GM12878 (cell line): ENCODE data around the gene MMEL1. TPM values are rescaled to one million over a fixed set of nuclear protein-coding genes. Genes with fewer than 3 reads are reported as not detected.

Experiments
- ATAC-seq: fragments of 200-7000 bp; cut with Tn5 transposase; 3 replicates; pipeline ENCODE4 v1.9.1; 2020; ENCODE audit warnings: mild to moderate bottlenecking, moderate library complexity
- BruUV-seq: library from RNA; stranded (reverse); fragments of 400-500 nt; replicated peaks from 2 replicates; lab custom pipeline; 2021; lab: Mats Ljungman, UMichigan
- CTCF ChIA-PET: fragments of 300-600 bp; sonication (Branson Sonifier 250); formaldehyde crosslinking; extraction: SDS; loops from one replicate; lab custom pipeline; 2021; ENCODE audit warnings: inconsistent platforms; lab: Yijun Ruan, JAX
- POLR2A ChIA-PET: fragments of 350-600 bp; formaldehyde crosslinking; extraction: SDS; loops from one replicate; lab custom pipeline; 2021; ENCODE audit warnings: inconsistent platforms; lab: Charles Lee
- RAD21 ChIA-PET: fragments of 300-600 bp; sonication (Branson Sonifier 250); formaldehyde crosslinking; loops from one replicate; lab custom pipeline; 2023; ENCODE audit warnings: antibody characterized with exemption; ENCODE audit not compliant: unreplicated experiment; lab: Charles Lee
- SMC1A ChIA-PET: fragments of 300-600 bp; sonication (Branson Sonifier 250); formaldehyde crosslinking; loops from one replicate; lab custom pipeline; 2023; ENCODE audit not compliant: unreplicated experiment, uncharacterized antibody; lab: Charles Lee
- DNase-seq: peaks from one replicate; pipeline ENCODE4 v3.0.0-alpha.2; 2011; ENCODE audit warnings: low read depth, low spot score
- FAIRE-seq: peaks from 3 replicates; lab custom pipeline; 2011; peaks lifted over from hg19 to GRCh38; lab: Jason Lieb, UNC
- H2AFZ ChIP-seq: 2 replicates; pipeline ENCODE4 v1.6.0; 2011; ENCODE audit warnings: low read depth, low read length, control low read depth; ENCODE audit not compliant: control insufficient read depth
- H3K27ac ChIP-seq: 2 replicates; pipeline ENCODE4 v1.5.1; 2011; ENCODE audit warnings: control low read depth; ENCODE audit not compliant: control insufficient read depth, insufficient read depth
- H3K27me3 ChIP-seq, 2 experiments: replicated peaks in 1 of 2; 2 replicates each; pipeline versions ENCODE4 v1.6.0 to v1.6.1; 2011; ENCODE audit warnings: low read length in 1 of 2; ENCODE audit not compliant: control insufficient read depth in 2 of 2, insufficient read depth in 2 of 2
- H3K36me3 ChIP-seq, 2 experiments: 2 replicates each; pipeline ENCODE4 v1.5.1; 2011; ENCODE audit warnings: low read length in 1 of 2; ENCODE audit not compliant: control insufficient read depth in 2 of 2, insufficient read depth in 2 of 2
- H3K4me1 ChIP-seq: 2 replicates; pipeline ENCODE4 v1.6.1; 2011; ENCODE audit warnings: mild to moderate bottlenecking, low read length, moderate library complexity, mixed read lengths; ENCODE audit not compliant: control insufficient read depth, insufficient read depth
- H3K4me2 ChIP-seq: 2 replicates; pipeline ENCODE4 v1.6.0; 2011; ENCODE audit warnings: control low read depth; ENCODE audit not compliant: control insufficient read depth, insufficient read depth
- H3K4me3 ChIP-seq: fragments of 200-600 bp; sonication (generic); 2 replicates; pipeline ENCODE4 v1.5.1; 2016
- H3K79me2 ChIP-seq: 2 replicates; pipeline ENCODE4 v1.6.0; 2011; ENCODE audit warnings: low read length; ENCODE audit not compliant: control insufficient read depth, insufficient read depth
- H3K9ac ChIP-seq: 2 replicates; pipeline ENCODE4 v1.8.0; 2011; ENCODE audit warnings: low read length, control low read depth, mixed read lengths; ENCODE audit not compliant: control insufficient read depth, insufficient read depth
- H3K9me3 ChIP-seq: replicated peaks from 3 replicates; pipeline ENCODE4 v1.5.1; 2011; ENCODE audit warnings: mild to moderate bottlenecking, low read length; ENCODE audit not compliant: control insufficient read depth, insufficient read depth
- H4K20me1 ChIP-seq: 2 replicates; pipeline ENCODE4 v1.6.0; 2011; ENCODE audit not compliant: control insufficient read depth, insufficient read depth
- CEBPB ChIP-seq, 2 experiments: fragments of 150-350 bp in 1 of 2; IDR thresholded peaks; 2 replicates each; pipeline ENCODE4 v1.6.1; 2012 to 2014; ENCODE audit warnings: low read depth in 2 of 2, low read length in 2 of 2, borderline replicate concordance in 1 of 2, inconsistent platforms in 1 of 2
- E2F4 ChIP-seq: IDR thresholded peaks from 2 replicates; pipeline ENCODE4 v1.6.1; 2012; ENCODE audit warnings: low read depth, low read length, improper control_type of control experiment
- EP300 ChIP-seq, 2 experiments: fragments of 150-350 bp in 1 of 2; IDR thresholded peaks; 2 replicates each; pipeline ENCODE4 v1.6.1; 2011 to 2012; ENCODE audit warnings: low read depth in 2 of 2, low read length in 2 of 2, borderline replicate concordance in 1 of 2, improper control_type of control experiment in 1 of 2, inconsistent platforms in 1 of 2; ENCODE audit not compliant: control insufficient read depth in 1 of 2
- RFX5 ChIP-seq: IDR thresholded peaks from 2 replicates; pipeline ENCODE4 v1.6.1; 2011; ENCODE audit warnings: low read depth, low read length, improper control_type of control experiment
- WRNIP1 ChIP-seq: IDR thresholded peaks from 2 replicates; pipeline ENCODE4 v1.6.1; 2011; ENCODE audit warnings: low read depth, low read length, improper control_type of control experiment, borderline replicate concordance
- WGBS: methylation state at CpG from one replicate; pipeline ENCODE4 v1.1.6; 2016; ENCODE audit warnings: low lambda C conversion rate; ENCODE audit not compliant: insufficient replicate concordance, insufficient coverage; ENCODE audit errors: missing lambda C conversion rate; 5-methylcytosine and 5-hydroxymethylcytosine counted together
- in situ Hi-C: fragments of 300-500 bp; cut with MboI; formaldehyde crosslinking; loops from 9 replicates; pipeline ENCODE4 v1.14.3; 2018; ENCODE audit warnings: mixed read lengths
- intact Hi-C: fragments of 100-400 bp; cut with micrococcal nuclease; formaldehyde crosslinking; loops from one replicate; pipeline ENCODE4 v1.14.2; 2022; ENCODE audit not compliant: unreplicated experiment
- polyA plus RNA-seq, 11 experiments: library from polyadenylated mRNA; depleted of rRNA in 4 of 11; unstranded in 6 of 11; stranded (reverse) in 5 of 11; fragments of >200 nt; fragmentation: Nextera tagmentation in 4 of 11; fragmentation: Illumina TruSeq in 1 of 11; extraction: Ambion mirVana in 4 of 11; extraction: Trizol in 1 of 11; gene quantifications; 1 replicate in 1 of 11; 2 replicates in 10 of 11; pipeline versions ENCODE4 v1.2.1 to v1.2.3, GENCODE V29; 2011 to 2016; ENCODE audit warnings: inconsistent platforms in 2 of 11, missing spikeins in 2 of 11, low read depth in 1 of 11
- total RNA-seq, 4 experiments: library from RNA; depleted of rRNA in 3 of 4; stranded (reverse); fragments of >200 nt in 3 of 4; fragmentation: Illumina TruSeq in 1 of 4; extraction: Trizol in 1 of 4; gene quantifications; 2 replicates each; pipeline versions ENCODE4 v1.2.1 to v1.2.3, GENCODE V29; 2013 to 2021
- TF ChIP-seq, protein P1 (sequence below): fragments of 450-650 bp; IDR thresholded peaks from 2 replicates; pipeline ENCODE4 v1.6.1; 2017; ENCODE audit warnings: mild to moderate bottlenecking, moderate library complexity

MMEL1 gene
- total and polyA plus RNA-seq, 10 of the 15 experiments (the other 5 are each of a cell fraction or from before 2014, with no cell fraction given) = 0.11 TPM; not detected in 9

- no peak overlapping the region for H3K9ac ChIP-seq
- H3K27me3 ChIP-seq = peaks cover 0 to 4% of the 10 kb centered on the region in 2 experiments; a peak in 3 of 4 replicates
- DNase-seq (no peak), ATAC-seq (no peak), FAIRE-seq (no peak)
- POLR2A ChIA-PET = no interaction called here
- no peaks in the 10 kb centered on the region for H3K79me2 ChIP-seq
- CTCF ChIA-PET = no interaction called here
- intact Hi-C loops (no loop called here), in situ Hi-C loops (no loop called here)
- SMC1A ChIA-PET = no interaction called here
- peaks cover 2% of the 10 kb centered on the region; the same call in 1 of the 3 replicates for H3K9me3 ChIP-seq
- 4% methylated on average over 10 of the region's 10 CpGs for WGBS
- no peak overlapping the region for H3K4me2 ChIP-seq
- H3K36me3 ChIP-seq = no peaks in the 10 kb centered on the region
- TF ChIP-seq CEBPB (IDR thresholded peaks at IDR 0.05; ENCODE audit: borderline replicate concordance in 1 of 2, low read depth in 2 of 2, low read length in 2 of 2) (no peak), EP300 (IDR thresholded peaks at IDR 0.05; ENCODE audit: borderline replicate concordance in 1 of 2, control insufficient read depth in 1 of 2, low read depth in 2 of 2, low read length in 2 of 2) (no peak), WRNIP1 (no peak), E2F4 (no peak), RFX5 (no peak)
- TF ChIP-seq, protein P1, sequence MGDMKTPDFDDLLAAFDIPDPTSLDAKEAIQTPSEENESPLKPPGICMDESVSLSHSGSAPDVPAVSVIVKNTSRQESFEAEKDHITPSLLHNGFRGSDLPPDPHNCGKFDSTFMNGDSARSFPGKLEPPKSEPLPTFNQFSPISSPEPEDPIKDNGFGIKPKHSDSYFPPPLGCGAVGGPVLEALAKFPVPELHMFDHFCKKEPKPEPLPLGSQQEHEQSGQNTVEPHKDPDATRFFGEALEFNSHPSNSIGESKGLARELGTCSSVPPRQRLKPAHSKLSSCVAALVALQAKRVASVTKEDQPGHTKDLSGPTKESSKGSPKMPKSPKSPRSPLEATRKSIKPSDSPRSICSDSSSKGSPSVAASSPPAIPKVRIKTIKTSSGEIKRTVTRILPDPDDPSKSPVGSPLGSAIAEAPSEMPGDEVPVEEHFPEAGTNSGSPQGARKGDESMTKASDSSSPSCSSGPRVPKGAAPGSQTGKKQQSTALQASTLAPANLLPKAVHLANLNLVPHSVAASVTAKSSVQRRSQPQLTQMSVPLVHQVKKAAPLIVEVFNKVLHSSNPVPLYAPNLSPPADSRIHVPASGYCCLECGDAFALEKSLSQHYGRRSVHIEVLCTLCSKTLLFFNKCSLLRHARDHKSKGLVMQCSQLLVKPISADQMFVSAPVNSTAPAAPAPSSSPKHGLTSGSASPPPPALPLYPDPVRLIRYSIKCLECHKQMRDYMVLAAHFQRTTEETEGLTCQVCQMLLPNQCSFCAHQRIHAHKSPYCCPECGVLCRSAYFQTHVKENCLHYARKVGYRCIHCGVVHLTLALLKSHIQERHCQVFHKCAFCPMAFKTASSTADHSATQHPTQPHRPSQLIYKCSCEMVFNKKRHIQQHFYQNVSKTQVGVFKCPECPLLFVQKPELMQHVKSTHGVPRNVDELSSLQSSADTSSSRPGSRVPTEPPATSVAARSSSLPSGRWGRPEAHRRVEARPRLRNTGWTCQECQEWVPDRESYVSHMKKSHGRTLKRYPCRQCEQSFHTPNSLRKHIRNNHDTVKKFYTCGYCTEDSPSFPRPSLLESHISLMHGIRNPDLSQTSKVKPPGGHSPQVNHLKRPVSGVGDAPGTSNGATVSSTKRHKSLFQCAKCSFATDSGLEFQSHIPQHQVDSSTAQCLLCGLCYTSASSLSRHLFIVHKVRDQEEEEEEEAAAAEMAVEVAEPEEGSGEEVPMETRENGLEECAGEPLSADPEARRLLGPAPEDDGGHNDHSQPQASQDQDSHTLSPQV = no peak
- no peaks in the 10 kb centered on the region for H4K20me1 ChIP-seq
- BruUV-seq = no TSS peak
- H3K4me3 ChIP-seq = no peak overlapping the region
- no peak overlapping the region for H2AFZ ChIP-seq
- RAD21 ChIA-PET = no interaction called here
- no peak overlapping the region for H3K27ac ChIP-seq
- H3K4me1 ChIP-seq = no peaks in the 10 kb centered on the region
Observed at GRCh38 chr1:2625311-2625710, 7.5 kb downstream of the MMEL1 start.
